Fibroblast of skin of right quadriceps (primary cell): ENCODE data around the gene PLCB4.

Experiments used
- DNase-seq: peaks from one replicate; pipeline ENCODE4 v3.0.0-alpha.2; 2013

PLCB4 gene

DNA sequence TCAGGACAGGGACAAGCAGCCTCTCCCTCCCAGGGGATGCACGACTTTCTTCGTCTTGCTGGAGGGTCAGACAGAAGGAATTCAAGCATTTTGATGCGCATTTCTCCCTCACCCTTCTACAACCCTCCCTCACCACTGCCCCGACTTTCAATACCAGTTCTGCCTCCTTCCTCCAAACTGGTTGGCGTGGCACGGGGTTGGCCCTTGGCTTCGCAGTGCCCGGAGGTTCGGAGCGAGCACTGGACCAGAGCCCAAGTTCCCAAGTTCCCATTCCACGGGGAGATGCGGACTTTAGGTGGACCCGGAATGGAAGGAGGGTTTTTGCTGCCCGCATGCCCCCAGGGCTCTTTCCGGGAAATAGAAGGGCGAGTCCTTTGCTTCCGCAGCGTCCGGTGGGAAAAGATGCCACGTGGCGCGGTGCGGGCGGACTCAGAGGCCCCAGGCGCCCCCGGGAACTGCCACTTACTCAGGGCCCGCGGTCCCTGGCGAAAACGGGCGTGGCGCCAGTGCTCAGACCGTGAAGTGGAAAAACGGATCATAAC lies 437.5 kb downstream of the PLCB4 start:
- DNase-seq, result no peak

DNA sequence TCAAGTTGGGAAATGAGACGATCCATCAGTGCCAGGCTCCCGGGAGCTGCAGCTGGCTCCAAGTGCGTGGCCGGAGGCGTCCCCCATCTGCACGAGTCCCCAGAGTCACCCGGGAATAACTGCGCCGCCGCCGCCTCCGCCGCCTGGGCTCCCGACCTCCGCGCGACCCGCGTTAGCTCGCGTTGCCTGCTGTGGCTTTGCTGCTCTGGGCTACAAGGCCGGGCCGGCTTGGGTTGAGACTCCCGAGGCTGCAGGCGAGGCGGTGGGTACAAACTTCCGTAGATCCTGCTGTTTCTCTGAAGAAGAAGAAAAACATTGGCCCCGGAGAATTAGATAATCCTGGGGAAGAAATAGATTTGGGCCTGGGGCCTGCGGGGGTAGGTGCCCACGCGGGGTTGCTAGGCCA lies 438.1 kb downstream of the PLCB4 start:
- DNase-seq, result no peak

DNA sequence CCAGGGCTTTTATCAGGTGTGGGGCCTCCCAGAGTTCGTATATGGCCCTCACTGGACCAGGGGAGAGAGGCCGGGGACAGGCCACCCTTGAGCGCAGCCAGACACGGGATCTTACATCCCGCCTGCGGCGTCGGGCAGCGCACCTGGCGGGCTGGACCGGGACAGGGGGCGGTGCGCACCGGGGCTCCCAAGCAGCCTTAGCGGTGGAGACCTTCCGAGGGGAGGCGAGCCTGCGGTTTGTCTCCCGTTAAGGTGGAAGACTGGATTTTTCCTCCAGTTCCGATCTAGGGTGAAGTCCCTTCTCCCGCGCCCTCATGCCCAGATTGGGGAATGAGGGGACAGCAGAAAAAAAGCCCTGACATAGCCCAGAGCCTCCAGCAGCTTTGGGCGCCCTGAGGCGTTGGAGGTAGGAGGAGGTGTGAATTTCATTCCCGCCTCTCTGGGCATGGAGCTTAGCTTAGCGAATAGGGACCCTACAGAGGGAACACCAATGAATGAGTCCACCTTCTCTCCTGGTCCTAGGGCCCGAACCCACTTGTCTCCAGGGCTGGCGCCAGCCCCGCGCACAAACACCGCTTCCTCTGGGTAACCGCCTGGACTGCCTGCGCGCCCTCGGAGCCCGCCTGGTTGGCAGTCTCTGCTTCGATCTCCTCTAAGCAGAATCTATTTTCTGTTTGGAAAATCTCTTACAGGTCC lies 438.8 kb downstream of the PLCB4 start:
- DNase-seq, result no peak

DNA sequence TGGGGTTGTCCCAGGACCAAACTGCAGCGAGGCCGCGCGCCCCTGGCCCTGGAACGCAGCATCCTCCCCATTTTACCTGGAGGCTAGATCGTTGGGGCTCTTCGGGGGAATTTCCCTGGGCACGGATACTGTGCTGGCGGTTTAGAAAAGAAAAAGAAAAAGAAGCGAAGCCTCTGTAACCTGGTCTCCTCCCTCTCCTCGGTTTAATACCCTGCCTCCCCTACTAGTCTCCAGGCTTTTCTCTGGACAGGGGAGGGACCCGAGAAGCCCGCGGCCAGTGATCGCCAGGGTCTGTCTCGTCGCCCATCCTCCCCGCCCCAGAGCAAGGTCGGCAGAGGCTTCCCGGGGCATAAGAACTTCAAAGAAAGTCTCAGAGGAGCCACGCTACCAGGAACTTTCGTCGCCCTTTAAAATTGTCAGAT lies 439.4 kb downstream of the PLCB4 start:
- no peak for DNase-seq

DNA sequence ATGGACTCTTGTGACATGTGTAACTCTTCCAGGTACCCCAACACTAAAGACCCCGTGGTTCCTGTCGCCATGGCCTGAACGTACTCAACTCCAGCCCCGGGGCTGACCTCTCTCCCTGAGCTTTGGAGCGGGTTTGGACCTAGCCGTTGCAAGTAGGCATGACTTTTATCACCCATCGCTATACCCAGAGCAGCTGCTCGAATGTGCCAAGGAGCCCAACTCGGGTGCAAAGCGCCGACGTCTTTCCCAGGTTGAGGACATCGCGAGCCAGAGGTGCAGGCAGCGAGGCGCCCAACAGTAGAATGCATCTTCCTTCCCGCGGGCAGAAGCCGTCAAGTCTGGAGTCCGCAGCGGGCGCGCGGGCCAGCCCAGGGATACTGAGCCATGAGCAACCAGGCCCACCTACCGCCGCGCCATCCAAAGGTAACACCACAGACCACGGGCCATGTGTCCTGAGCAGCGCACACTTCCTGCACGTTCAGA lies 439.9 kb downstream of the PLCB4 start:
- no peak for DNase-seq

DNA sequence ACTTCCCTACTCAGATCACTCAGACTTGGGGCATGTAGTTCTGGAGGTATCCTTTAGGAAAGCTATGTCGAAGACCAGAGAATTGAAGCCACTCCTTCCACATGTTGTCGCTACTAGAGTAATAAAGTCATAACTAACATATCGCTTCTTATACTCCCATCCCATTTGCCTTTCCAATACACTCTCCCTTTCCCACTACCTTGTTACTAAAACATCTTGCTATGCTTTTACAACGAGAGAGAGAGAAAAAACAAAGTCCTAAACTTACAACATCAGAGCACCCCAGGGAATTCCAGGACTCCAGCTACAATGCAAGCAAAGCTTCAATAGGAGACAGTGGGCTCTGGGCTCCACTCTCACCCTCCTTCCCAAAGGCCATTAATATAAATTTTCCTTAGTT lies 440.4 kb downstream of the PLCB4 start:
- DNase-seq, result no peak

DNA sequence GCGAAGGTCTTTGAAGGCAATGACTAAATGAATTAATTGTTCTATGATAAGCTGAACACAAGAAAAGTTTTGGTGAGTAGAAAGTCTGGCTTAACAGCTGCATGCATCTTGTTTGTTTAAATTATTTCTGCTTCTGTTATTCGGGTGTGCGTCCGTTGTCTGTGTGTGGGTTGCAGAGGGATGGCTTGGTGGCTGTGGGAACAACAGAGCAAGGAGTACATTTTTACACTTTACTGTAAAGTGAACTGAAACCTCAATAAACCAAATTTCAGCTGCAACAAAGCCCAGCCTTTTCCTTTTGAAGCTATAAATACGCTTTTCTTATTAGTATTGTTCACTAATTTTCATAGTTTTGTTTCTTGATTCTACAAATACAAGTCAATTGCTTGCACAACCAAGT lies 442.0 kb downstream of the PLCB4 start:
- DNase-seq, result no peak

DNA sequence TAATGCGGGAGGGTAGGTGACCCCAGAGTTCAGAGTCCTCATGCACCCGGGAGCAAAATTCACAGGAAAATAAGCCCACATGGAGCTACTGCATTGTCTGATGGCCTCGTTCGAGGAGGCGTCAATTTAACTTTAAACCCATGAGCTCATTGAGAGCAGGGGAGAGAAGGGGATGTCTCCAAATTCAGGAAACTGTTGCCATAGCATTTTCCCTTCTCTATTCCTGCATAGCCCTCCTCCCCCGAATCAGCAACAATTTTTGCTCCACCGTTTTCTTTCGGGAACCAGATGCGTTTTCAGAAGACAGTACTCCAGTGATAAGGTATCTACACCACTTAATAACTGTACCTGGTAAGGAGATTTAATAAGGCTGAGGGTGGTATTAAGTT lies 445.2 kb downstream of the PLCB4 start:
- DNase-seq, result no peak

DNA sequence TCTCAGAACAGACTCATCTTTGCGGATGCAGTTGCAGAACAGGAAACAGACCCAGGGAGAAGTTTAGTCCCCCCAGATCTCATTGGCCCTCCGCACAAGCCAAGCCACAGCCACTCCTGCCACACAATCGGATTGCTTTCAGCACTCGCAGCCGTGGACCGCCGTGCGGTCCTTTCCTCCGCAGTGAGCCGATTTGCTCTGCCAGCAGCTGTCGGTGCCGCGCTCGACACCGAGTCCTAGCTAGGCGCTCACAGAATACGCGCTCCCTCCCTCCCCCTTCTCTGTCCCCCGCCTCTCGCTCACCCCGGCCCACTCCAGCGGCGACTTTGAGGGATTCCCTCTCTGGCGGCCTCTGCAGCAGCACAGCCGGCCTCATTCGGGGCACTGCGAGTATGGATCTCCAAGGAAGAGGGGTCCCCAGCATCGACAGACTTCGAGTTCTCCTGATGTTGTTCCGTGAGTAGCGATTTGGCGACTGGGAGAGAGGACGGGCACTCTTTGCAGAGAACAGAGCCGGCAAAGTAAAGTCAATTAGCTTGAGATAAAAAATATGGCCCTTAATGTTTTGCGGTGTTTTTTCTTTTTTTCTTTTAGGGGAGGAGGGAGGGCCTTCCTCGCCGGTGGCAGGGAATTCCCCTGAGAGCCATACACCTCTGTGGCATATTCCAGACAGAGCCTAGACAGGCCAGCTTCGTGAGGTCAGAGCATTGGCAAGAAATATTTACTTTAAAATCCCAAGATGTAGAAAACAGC lies 445.8 kb downstream of the PLCB4 start, which contains the start of gene LAMP5:
Gene LAMP5, plus strand, starts transcription at position 130 of the 753 bp plus-strand sequence. Its CDS starts 263 bp downstream, at position 393.
- DNase-seq, result peak; percentile 11

DNA sequence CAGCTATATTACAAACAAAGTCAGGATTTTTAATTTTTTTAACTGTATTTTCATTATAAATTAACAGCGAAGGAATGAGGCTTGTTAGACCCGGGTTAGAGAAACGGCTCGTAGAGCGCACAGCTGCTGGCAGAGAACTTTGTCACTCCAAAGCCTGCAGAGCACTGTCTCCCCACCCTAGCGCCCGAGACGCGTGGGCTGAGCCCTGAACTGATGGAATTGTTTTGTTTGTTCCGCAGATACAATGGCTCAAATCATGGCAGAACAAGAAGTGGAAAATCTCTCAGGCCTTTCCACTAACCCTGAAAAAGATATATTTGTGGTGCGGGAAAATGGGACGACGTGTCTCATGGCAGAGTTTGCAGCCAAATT lies 446.3 kb downstream of the PLCB4 start:
- DNase-seq, result no peak

DNA sequence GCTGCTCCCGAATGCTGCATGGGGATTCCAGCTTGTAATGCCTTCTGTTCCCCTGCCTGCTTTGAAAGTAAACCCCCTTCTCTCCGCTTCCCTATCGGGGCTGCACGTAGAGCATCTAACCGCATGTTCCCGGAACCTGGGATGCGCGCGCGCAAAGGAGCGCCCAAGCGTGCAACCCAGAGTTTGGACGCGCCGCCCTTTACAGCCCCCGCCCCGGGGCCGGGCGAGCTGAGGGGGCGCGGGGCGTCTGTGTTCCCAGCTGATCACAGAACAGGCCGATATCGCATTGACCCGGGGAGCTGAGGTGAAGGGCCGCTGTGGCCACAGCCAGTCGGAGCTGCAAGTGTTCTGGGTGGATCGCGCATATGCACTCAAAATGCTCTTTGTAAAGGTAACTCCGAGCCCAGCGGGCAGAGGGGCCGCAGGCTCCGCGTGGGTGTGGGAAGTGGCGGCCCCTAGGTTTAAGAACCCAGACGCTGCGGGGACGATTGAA lies 446.9 kb downstream of the PLCB4 start:
- no peak for DNase-seq

DNA sequence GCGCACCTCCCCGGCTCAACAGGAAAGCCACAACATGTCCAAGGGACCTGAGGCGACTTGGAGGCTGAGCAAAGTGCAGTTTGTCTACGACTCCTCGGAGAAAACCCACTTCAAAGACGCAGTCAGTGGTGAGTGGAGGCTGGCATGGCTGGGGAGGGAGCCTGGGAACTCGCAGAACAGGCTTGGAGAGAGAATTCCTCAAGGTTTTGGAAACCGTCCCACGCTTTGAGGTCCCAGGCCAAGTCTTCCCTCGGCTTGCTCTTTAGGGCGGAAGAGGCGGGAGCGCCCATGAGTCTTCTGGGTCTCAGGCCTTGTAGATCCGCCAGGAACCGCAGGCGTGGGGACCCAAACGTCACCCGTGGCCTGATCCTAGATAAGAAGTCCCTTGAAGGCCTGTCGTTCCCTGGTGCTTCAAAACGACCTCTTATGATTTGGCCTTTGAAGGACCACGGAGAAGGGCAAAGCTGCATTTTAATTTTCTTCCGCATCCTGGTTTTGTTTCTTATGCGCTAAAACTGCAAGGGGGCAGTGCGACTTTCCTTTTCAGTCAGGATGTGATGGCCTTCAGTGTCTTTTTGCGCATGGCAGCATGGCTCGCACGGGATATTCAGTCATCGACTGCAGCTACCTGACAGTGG lies 447.5 kb downstream of the PLCB4 start:
- DNase-seq, result peak; percentile 19

DNA sequence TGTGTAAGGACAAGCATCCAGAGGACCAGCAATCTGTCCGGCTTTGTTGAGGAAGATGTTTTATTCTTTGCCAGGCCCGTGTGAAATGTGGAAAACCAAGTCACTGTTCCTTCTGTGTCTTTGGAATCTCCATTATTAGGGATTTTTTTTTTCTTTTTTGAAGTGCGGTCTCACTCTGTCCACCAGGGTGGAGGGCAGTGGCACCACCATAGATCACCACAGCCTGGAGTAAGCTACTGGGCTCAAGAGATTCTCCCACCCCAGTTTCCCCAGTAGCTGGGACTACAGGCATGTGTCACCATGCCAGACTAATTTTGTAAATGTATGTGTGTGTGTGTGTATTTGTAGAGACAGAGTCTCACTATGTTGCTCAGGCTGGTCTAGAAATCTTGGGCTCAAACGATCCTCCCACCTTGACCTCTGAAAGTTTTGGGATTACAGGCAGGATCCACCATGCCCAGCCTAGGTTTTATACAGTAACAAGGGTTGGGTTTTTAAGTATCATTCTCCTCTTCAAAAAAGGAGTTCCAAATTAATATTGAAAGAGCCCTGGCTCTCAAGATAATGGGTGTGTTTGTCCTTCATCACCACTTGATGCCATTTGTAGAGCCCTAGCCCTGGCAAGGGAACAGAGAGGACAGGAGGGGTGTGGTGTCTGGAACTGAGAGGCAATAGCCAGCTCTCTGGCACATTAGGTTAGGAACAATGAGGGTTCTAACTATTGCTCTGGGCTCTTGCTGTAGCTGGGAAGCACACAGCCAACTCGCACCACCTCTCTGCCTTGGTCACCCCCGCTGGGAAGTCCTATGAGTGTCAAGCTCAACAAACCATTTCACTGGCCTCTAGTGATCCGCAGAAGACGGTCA lies 448.6 kb downstream of the PLCB4 start:
- DNase-seq, result no peak

DNA sequence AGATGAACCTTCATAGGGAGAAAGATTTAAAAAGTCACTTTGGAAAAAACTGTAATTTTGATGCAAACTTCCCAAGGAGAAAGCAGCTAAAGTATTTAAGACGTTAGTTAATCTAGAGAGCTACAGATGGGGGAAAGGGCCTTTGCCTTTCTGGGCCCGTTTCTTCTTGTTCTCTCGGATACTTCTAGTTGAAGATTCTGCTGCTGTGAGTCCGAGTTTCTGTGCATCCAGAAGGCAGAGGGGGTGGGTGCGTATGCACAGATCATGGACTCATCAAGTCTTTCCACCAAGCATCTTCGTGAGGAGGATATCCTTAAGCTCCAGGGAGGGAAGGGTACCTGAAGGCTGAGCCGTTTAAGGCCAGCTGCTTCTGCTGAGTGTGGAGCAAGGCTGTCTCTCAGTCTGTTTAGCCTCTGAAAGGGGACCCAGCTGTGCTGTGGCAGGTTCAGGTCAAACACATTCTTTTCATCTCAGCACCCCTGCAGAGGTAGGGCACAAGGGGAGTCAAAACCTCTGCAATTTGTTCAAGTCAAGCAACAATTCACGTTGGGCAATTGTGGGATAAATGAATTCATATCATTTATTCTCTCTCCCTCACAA lies 449.8 kb downstream of the PLCB4 start:
- DNase-seq, result no peak

DNA sequence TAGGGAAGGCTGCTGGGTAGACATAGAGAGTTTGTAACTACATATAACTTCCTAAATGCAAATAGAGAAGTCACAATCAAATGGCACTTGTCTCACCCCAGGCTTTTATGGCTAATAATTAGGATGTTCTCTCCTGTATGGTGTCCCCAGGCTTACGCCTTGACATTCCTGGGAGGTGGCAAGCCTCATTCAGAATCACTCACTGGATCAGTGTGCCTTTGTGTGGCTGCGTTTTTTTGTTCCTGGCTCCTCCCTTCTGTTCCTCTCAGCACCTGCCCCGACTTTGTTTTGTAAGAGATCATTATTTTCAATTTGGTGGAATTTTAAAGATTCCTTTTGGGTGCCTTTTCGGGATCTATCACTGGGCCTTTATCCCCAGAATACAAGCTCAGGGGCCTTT lies 451.2 kb downstream of the PLCB4 start:
- DNase-seq, result no peak

DNA sequence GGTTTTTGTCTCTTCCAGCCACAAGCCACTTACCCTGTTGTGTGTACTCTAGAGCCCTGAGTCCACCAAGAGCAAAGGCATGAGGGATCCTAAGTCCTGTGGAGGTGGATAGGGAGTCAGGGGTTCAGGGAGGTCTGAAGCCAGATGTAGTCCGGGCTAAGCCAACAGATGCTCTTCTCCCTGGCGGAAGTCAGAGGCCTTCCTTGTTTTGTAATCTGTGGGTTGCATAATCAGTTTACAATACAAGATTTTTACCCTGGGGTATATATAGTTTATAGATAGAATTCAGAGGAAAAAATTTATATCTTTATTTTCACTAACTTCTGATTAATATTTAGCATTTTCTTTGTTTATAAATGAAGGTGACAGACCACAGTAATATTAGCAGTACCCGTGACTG lies 454.7 kb downstream of the PLCB4 start:
- no peak for DNase-seq
